GM19467 (cell line): ENCODE results near the gene VPREB1.
"Not testable (repeated sequence)": the region's sequence is repeated elsewhere in the genome, so short reads cannot be mapped to it uniquely, and the experiment has no call there.

Experiments
- ATAC-seq: cut with Tn5 transposase; IDR thresholded peaks from one replicate; pipeline ENCODE4 v1.9.1; 2021; ENCODE audit warnings: mild to moderate bottlenecking, moderate library complexity; ENCODE audit not compliant: unreplicated experiment

The VPREB1 gene

GRCh38 chr22:22292656-22293055 lies 48.1 kb downstream of the VPREB1 start:
- not testable (repeated sequence) for ATAC-seq

GRCh38 chr22:22293436-22293835 lies 48.9 kb downstream of the VPREB1 start:
- ATAC-seq, result not testable (repeated sequence)

GRCh38 chr22:22294641-22295040 lies 50.1 kb downstream of the VPREB1 start:
- not testable (repeated sequence) for ATAC-seq
